ENCODE results near the gene STUB1. TPM values are rescaled to one million over a fixed set of nuclear protein-coding genes. Genes with fewer than 3 reads are reported as not detected.
A peak's percentile ranks its signal among the peaks of the same experiment; 100 is the strongest.

The STUB1 gene
- total RNA-seq, 1 experiment from 2014 or later: 102 TPM

DNA sequence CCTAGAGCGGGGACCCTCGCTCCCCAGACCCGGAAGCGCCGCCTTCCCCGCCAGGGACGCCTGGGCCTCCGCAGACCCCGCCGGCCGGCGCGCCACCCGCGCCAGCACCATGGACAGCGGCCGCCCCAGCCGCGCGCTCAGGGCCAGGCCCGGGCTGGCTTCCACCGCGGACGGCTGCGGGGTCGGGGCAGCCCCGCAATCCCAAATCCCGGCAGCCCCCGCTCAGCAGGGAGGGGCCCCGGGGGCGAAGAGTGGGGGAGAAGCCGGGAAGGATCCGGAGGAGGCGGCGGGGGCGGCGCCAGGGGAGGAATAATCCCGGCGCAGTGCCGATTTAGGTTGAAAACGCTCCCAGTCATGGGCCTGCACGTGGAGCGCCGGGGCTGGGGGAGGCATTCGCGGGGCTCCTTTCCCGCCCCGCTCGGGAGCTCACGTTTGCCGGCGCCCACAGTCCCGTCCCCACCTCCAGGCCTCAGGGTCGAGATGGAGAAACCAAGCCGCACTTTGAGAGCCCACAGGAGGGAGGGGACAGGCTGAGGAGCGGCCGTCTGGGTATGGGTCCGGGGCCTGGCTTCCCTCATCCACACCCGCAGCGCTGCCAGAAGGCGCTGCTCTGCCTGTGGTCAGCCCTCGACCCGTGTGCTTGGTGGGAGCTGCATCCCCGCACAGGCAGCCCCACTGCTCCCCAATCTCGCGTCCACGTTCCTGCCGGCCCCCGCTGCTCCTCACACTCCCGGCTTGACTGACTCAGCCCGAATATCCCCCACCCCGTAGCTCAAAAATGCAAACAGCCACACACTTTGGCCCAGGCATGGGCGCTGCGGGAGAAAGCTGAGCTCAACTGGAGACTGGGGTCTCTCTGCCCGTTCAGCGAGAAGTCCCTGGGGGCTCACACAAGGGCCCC, 20.7 kb downstream of the STUB1 start:
- Histone ChIP-seq H3K23ac (ENCODE audit: insufficient read length, low read depth, low read length) (no peak overlapping the region), H4K5ac (ENCODE audit: insufficient read length, low read depth, low read length) (no peak overlapping the region), H3K4me2 (ENCODE audit: insufficient read depth, insufficient read length, low read length) (no peak overlapping the region), H3K27me3 (ENCODE audit: insufficient read depth, low read length) (peaks cover 40% of the 10 kb centered on the region), H3K23me2 (ENCODE audit: insufficient read length, low read depth, low read length, poor library complexity, severe bottlenecking) (no peaks in the 10 kb centered on the region), H3K4me1 (ENCODE audit: insufficient read depth, low read length) (no peaks in the 10 kb centered on the region), H2BK15ac (ENCODE audit: low read depth, low read length) (no peak overlapping the region), H3K56ac (ENCODE audit: insufficient read length, low read depth, low read length) (no peak overlapping the region), H2BK120ac (ENCODE audit: low read depth, low read length, poor library complexity, severe bottlenecking) (no peak overlapping the region), H4K8ac (replicated peaks; ENCODE audit: insufficient read length, low read depth, low read length) (no peak overlapping the region), H3K27ac (ENCODE audit: insufficient read length, low read depth, low read length) (no peak overlapping the region), H3K9ac (ENCODE audit: extremely low read depth, insufficient read length, low read length) (no peak overlapping the region), H3K9me3 (ENCODE audit: control insufficient read depth, low read depth, low read length) (no peaks in the 10 kb centered on the region), H3K79me2 (ENCODE audit: insufficient read depth, low read length) (no peaks in the 10 kb centered on the region), H2BK12ac (ENCODE audit: insufficient read length, low read depth, low read length) (no peak overlapping the region), H3K18ac (ENCODE audit: insufficient read length, low read depth, low read length) (no peak overlapping the region), H3K79me1 (ENCODE audit: insufficient read depth, low read depth, low read length, poor library complexity, severe bottlenecking) (no peaks in the 10 kb centered on the region), H3T11ph (ENCODE audit: low read length) (no peak overlapping the region), H2BK5ac (ENCODE audit: insufficient read length, low read length) (no peak overlapping the region), H2AFZ (ENCODE audit: low read length) (no peak overlapping the region), H3K14ac (ENCODE audit: insufficient read depth, low read length) (no peak overlapping the region), H2BK20ac (ENCODE audit: low read depth, low read length, poor library complexity, severe bottlenecking) (no peak overlapping the region), H3K4ac (ENCODE audit: low read depth, low read length) (no peak overlapping the region), H2AK5ac (ENCODE audit: insufficient read length, low read length) (no peak overlapping the region), H4K20me1 (ENCODE audit: control insufficient read depth, insufficient read depth, insufficient read length) (no peaks in the 10 kb centered on the region), H4K91ac (ENCODE audit: insufficient read length, low read depth, low read length) (no peak overlapping the region)
- Mint-ChIP-seq H3K36me3 (ENCODE audit: insufficient read depth in 1 of 3, low read depth in 3 of 3) (peaks cover 0 to 3% (median 0%) of the 10 kb centered on the region in 3 experiments; a peak in 2 of 7 replicates), H3K9me3 (no peaks in the 10 kb centered on the region), H3K4me1 (peaks cover 0 to 5% of the 10 kb centered on the region in 2 experiments; a peak in 1 of 4 replicates), H3K27me3 (ENCODE audit: low read depth) (peaks cover 87% of the 10 kb centered on the region), H3K4me3 (0 out of 5 replicates have a peak overlapping the region, but pooled peaks of 1 of the 2 experiments have one; percentile 23), H3K27ac (no peak overlapping the region)
- DNase-seq: peak; percentile 69
- TF ChIP-seq, protein P1, sequence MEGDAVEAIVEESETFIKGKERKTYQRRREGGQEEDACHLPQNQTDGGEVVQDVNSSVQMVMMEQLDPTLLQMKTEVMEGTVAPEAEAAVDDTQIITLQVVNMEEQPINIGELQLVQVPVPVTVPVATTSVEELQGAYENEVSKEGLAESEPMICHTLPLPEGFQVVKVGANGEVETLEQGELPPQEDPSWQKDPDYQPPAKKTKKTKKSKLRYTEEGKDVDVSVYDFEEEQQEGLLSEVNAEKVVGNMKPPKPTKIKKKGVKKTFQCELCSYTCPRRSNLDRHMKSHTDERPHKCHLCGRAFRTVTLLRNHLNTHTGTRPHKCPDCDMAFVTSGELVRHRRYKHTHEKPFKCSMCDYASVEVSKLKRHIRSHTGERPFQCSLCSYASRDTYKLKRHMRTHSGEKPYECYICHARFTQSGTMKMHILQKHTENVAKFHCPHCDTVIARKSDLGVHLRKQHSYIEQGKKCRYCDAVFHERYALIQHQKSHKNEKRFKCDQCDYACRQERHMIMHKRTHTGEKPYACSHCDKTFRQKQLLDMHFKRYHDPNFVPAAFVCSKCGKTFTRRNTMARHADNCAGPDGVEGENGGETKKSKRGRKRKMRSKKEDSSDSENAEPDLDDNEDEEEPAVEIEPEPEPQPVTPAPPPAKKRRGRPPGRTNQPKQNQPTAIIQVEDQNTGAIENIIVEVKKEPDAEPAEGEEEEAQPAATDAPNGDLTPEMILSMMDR (conservative IDR thresholded peaks at IDR 0.05): no peak
- no CpG with 5 or more reads among the region's 76 CpGs for WGBS (ENCODE audit: extremely low coverage, insufficient read length, low lambda C conversion rate)

Data from H9 (cell line).